HEK293 (cell line): ENCODE data around the gene KRT78.

ENCODE experiments used
- CTCF ChIA-PET: fragments of 350-600 bp; formaldehyde crosslinking; extraction: SDS; loops from one replicate; lab custom pipeline; 2021; ENCODE audit warnings: antibody characterized with exemption; lab: Yijun Ruan, JAX
- POLR2A ChIA-PET: fragments of 300-600 bp; formaldehyde crosslinking; extraction: SDS; loops from one replicate; lab custom pipeline; 2020; ENCODE audit warnings: antibody characterized with exemption, inconsistent platforms; lab: Yijun Ruan, JAX
- H3K27ac ChIP-seq: fragments of 200-500 bp; sonication (Bioruptor generic); 2 replicates; pipeline ENCODE4 v1.5.1; 2014; ENCODE audit warnings: low read depth, low read length, control low read depth, inconsistent platforms; ENCODE audit errors: extremely low read depth
- H3K36me3 ChIP-seq, 2 experiments: fragments of 200-500 bp in 1 of 2; sonication (Bioruptor generic) in 1 of 2; 1 replicate in 1 of 2; 2 replicates in 1 of 2; pipeline ENCODE4 v1.5.1; 2014 to 2017; ENCODE audit warnings: inconsistent platforms in 2 of 2, low read length in 2 of 2; ENCODE audit not compliant: control insufficient read depth in 2 of 2, insufficient read depth in 1 of 2
- H3K4me1 ChIP-seq: fragments of 200-500 bp; sonication (Bioruptor generic); 2 replicates; pipeline ENCODE4 v1.5.1; 2014; ENCODE audit warnings: mild to moderate bottlenecking, low read length, inconsistent platforms; ENCODE audit not compliant: control insufficient read depth, insufficient read depth
- H3K4me3 ChIP-seq: 2 replicates; pipeline ENCODE4 v1.5.1; 2011; ENCODE audit warnings: low read depth, mild to moderate bottlenecking, control low read depth, low read length, moderate library complexity
- H3K9me3 ChIP-seq: fragments of 200-500 bp; sonication (Bioruptor generic); 2 replicates; pipeline ENCODE4 v1.5.1; 2014; ENCODE audit warnings: low read depth, low read length, inconsistent platforms; ENCODE audit not compliant: control insufficient read depth, insufficient read depth
- HIC1 ChIP-seq: fragments of 450-650 bp; formaldehyde crosslinking; IDR thresholded peaks from 2 replicates; pipeline ENCODE4 v1.5.1; 2016; ENCODE audit warnings: missing biosample characterization, missing genetic modification characterization
- MEIS1 ChIP-seq: sonication (generic); formaldehyde crosslinking; IDR thresholded peaks from 2 replicates; pipeline ENCODE4 v1.8.1; 2022; ENCODE audit warnings: missing genetic modification reagents, mild to moderate bottlenecking, borderline replicate concordance
- PATZ1 ChIP-seq: fragments of 450-650 bp; formaldehyde crosslinking; IDR thresholded peaks from 2 replicates; pipeline ENCODE4 v1.5.1; 2016; ENCODE audit warnings: missing biosample characterization, missing genetic modification characterization
- PRDM10 ChIP-seq: fragments of 450-650 bp; formaldehyde crosslinking; IDR thresholded peaks from 2 replicates; pipeline ENCODE4 v1.5.1; 2016; ENCODE audit warnings: missing biosample characterization, missing genetic modification characterization
- ZBTB17 ChIP-seq: fragments of 450-650 bp; formaldehyde crosslinking; IDR thresholded peaks from 2 replicates; pipeline ENCODE4 v1.5.1; 2016; ENCODE audit warnings: missing biosample characterization, missing genetic modification characterization
- ZNF112 ChIP-seq: fragments of 450-650 bp; formaldehyde crosslinking; IDR thresholded peaks from 2 replicates; pipeline ENCODE4 v1.5.0; 2017; ENCODE audit warnings: missing biosample characterization, missing genetic modification characterization
- ZNF140 ChIP-seq: fragments of 450-650 bp; formaldehyde crosslinking; IDR thresholded peaks from 2 replicates; pipeline ENCODE4 v1.5.1; 2016; ENCODE audit warnings: missing biosample characterization, missing genetic modification characterization
- ZNF211 ChIP-seq: fragments of 450-650 bp; formaldehyde crosslinking; IDR thresholded peaks from 2 replicates; pipeline ENCODE4 v1.5.1; 2016; ENCODE audit warnings: low read depth, missing biosample characterization, missing genetic modification characterization
- ZNF23 ChIP-seq: fragments of 450-650 bp; formaldehyde crosslinking; IDR thresholded peaks from 2 replicates; pipeline ENCODE4 v1.5.1; 2016; ENCODE audit warnings: missing biosample characterization, missing genetic modification characterization, borderline replicate concordance
- ZNF24 ChIP-seq: fragments of 450-650 bp; formaldehyde crosslinking; IDR thresholded peaks from 2 replicates; pipeline ENCODE4 v1.5.1; 2016; ENCODE audit warnings: missing biosample characterization, missing genetic modification characterization
- ZNF248 ChIP-seq: fragments of 450-650 bp; formaldehyde crosslinking; IDR thresholded peaks from 2 replicates; pipeline ENCODE4 v1.5.1; 2017; ENCODE audit warnings: missing biosample characterization, missing genetic modification characterization
- ZNF362 ChIP-seq: fragments of 450-650 bp; formaldehyde crosslinking; IDR thresholded peaks from 2 replicates; pipeline ENCODE4 v1.5.1; 2016; ENCODE audit warnings: missing biosample characterization, missing genetic modification characterization
- ZNF48 ChIP-seq: fragments of 450-650 bp; formaldehyde crosslinking; IDR thresholded peaks from 2 replicates; pipeline ENCODE4 v1.5.1; 2016; ENCODE audit warnings: missing biosample characterization, missing genetic modification characterization
- ZNF585B ChIP-seq: fragments of 450-650 bp; formaldehyde crosslinking; IDR thresholded peaks from 2 replicates; pipeline ENCODE4 v1.5.1; 2016; ENCODE audit warnings: missing biosample characterization, missing genetic modification characterization
- ZNF654 ChIP-seq: fragments of 450-650 bp; formaldehyde crosslinking; IDR thresholded peaks from 2 replicates; pipeline ENCODE4 v1.5.1; 2016; ENCODE audit warnings: low read depth, missing biosample characterization, missing genetic modification characterization
- ZNF677 ChIP-seq: fragments of 450-650 bp; IDR thresholded peaks from 2 replicates; pipeline ENCODE4 v1.5.0; 2018; ENCODE audit warnings: missing biosample characterization, mild to moderate bottlenecking, missing genetic modification characterization, moderate library complexity
- ZXDB ChIP-seq: fragments of 450-650 bp; formaldehyde crosslinking; IDR thresholded peaks from 2 replicates; pipeline ENCODE4 v1.5.1; 2016; ENCODE audit warnings: missing biosample characterization, missing genetic modification characterization

KRT78 gene

GRCh38 chr12:52796839-52797528 is 51.8 kb downstream of the KRT78 start:
- no peaks in the 10 kb centered on the region for H3K36me3 ChIP-seq
- no peak overlapping the region for H3K27ac ChIP-seq
- no peaks in the 10 kb centered on the region for H3K9me3 ChIP-seq
- no peaks in the 10 kb centered on the region for H3K4me1 ChIP-seq
- POLR2A ChIA-PET: interaction anchor here (0.5 kb wide), 1 partner anchor 1031 kb away, joined by 3 read pairs; no protein-coding TSS in a partner anchor
- CTCF ChIA-PET: interaction anchor here (1.5 to 1.6 kb wide), 2 partner anchors 69 to 74 kb away, joined by 4 to 5 read pairs; no protein-coding TSS in a partner anchor
- H3K4me3 ChIP-seq: no peak overlapping the region
- TF ChIP-seq ZNF23 (tag by site-specific recombination) (no peak), ZNF24 (tag by site-specific recombination) (no peak), MEIS1 (CRISPR knock-in tag) (no peak)

- CTCF ChIA-PET: interaction anchor here (1.5 kb wide), 1 partner anchor 74 kb away, joined by 5 read pairs; no protein-coding TSS in a partner anchor
- no peak for TF ChIP-seq ZNF140 (tag by site-specific recombination)
- TF ChIP-seq ZNF211 (tag by site-specific recombination): no peak
- no peak for TF ChIP-seq ZXDB
- no peak for TF ChIP-seq ZNF112 (tag by site-specific recombination)
- TF ChIP-seq PRDM10 (tag by site-specific recombination): no peak
- no peak for TF ChIP-seq ZNF654 (tag by site-specific recombination)
- TF ChIP-seq ZNF248 (tag by site-specific recombination): no peak
- no peak for TF ChIP-seq HIC1 (tag by site-specific recombination)
- TF ChIP-seq ZBTB17 (tag by site-specific recombination): no peak
- no peak for TF ChIP-seq PATZ1 (tag by site-specific recombination)
- no peak for TF ChIP-seq ZNF585B (tag by site-specific recombination)
- TF ChIP-seq ZNF677 (tag by site-specific recombination): no peak
- no peak for TF ChIP-seq ZNF362 (tag by site-specific recombination)
- TF ChIP-seq ZNF48: no peak
- Histone ChIP-seq H3K36me3 (no peaks in the 10 kb centered on the region), H3K4me3 (no peak overlapping the region), H3K4me1 (no peaks in the 10 kb centered on the region), H3K27ac (no peak overlapping the region), H3K9me3 (no peaks in the 10 kb centered on the region)
- POLR2A ChIA-PET: no interaction called here
Observed at GRCh38 chr12:52796429-52796794, 52.4 kb downstream of the KRT78 start.
